ENCODE measurements around the gene TMEM147. TPM values are rescaled to one million over a fixed set of nuclear protein-coding genes. Genes with fewer than 3 reads are reported as not detected.

Gene TMEM147
- polyA plus RNA-seq, 3 donors: 86.7 to 140 (median 107) TPM

DNA sequence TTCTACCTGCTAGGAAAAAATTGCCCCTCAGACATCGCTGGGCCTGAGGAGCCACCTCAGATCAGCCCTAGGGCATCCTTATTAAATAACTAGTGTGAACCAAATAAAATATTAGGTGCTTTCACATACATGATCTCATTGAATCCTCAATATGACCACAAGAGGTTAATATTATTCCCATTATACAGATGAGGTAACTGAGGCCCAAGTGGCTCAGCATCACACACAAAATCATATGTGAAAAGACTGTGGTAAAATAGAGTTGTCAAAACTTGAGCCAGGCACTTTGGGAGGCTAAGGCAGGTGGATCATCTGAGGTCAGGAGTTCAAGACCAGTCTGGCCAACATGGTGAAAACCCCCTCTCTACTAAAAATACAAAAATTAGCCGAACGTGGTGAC is 29.1 kb upstream of the TMEM147 start:
- no peak overlapping the region for H3K27ac ChIP-seq (ENCODE audit: low read depth, low read length)
- WGBS, 3 donors: 85 to 98% (median 87%) methylated on average over 3 of the region's 3 CpGs

DNA sequence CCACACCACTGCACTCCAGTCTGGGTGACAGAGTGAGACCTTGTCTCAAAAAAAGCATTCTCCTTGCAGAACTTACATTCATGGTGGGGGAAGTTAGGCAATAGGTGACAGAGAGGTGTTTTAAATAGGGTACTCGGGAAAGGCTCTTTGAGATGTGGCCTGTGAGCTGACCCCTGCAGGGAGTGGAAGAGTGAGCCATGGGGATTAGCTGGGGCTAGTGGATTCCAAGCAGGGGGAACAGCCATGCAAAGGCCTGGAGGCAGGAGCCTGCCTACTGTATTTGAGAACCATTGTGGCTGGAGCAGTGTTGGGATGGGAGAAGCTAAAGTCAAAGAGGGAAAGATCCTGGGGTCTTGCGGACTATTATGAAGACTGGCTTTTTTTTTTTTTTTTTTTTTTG is 28.1 kb upstream of the TMEM147 start:
- WGBS, 3 donors: 77 to 96% (median 78%) methylated on average over 2 of the region's 2 CpGs

GRCh38 chr19:35518313-35518712 is 27.1 kb upstream of the TMEM147 start:
- 57 to 73% (median 63%) methylated on average over 6 of the region's 6 CpGs for WGBS, 3 donors
- H3K27ac ChIP-seq (ENCODE audit: low read depth, low read length): no peak overlapping the region

More for the DNA sequence above, 28.1 kb upstream of the TMEM147 start:
- H3K27ac ChIP-seq (ENCODE audit: low read depth, low read length): no peak overlapping the region

DNA sequence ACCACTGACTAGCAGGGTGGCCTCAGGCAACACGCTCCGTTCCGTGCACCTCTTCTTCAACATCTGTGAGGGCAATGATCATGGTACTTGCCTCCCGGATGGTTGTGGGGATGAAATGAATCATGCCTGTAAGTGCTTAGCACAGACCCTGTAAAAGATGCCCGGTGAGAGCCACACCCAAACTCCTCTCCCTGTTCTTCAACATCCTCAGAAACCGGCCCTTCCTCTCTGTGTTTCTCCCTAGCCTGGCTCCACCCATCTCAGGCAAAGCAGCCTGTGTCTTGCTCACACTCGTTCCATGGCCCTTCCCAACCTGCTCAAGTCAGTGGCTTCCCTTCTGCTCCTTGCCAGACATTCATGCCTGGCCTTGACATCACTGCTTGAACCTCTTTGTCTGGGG is 26.1 kb upstream of the TMEM147 start:
- WGBS, 3 donors: 53 to 62% (median 60%) methylated on average over 7 of the region's 7 CpGs
- no peak overlapping the region for H3K27ac ChIP-seq (ENCODE audit: low read depth, low read length)

DNA sequence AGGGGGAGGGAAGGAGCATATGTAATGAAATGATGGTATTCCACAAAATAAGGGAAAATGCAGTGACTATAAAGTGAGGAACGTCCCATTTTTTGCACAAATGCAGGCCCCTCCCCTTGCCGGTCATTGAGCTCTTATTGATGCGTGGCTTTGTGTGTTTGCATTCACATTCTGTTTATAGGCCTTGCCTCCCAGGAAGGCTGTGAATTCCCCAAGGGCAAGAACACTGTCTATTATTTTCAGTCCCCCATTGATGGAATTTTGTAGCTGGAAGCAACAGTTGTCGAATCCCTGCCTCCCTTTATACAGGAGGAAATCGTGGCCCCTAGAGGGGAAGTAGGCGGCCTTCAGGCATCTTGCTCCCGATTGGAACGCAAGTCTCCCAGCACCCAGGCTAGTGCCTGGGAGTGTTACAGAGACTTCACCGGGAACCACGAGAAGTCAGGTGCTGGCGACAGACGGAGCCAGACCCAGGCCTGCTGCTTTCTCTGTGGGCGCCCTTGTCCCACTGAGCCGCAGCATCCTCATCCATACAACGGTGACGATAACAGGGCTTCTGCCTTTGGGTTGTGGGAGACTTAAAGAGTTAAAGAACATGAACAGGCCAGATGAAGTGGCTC is 24.2 kb upstream of the TMEM147 start:
- WGBS, 3 donors: 69 to 71% (median 71%) methylated on average over 16 of the region's 16 CpGs
- H3K27ac ChIP-seq (ENCODE audit: low read depth, low read length): no peak overlapping the region

GRCh38 chr19:35522745-35523327 is 22.6 kb upstream of the TMEM147 start:
- WGBS, 3 donors: 79 to 86% (median 83%) methylated on average over 12 of the region's 12 CpGs
- H3K27ac ChIP-seq (ENCODE audit: low read depth, low read length): no peak overlapping the region

GRCh38 chr19:35524181-35524837 is 21.1 kb upstream of the TMEM147 start:
- 28 to 44% (median 41%) methylated on average over 11 of the region's 11 CpGs for WGBS, 3 donors
- no peak overlapping the region for H3K27ac ChIP-seq (ENCODE audit: low read depth, low read length)

- no peak overlapping the region for H3K27ac ChIP-seq (ENCODE audit: low read depth, low read length)
- WGBS, 3 donors: 77 to 80% (median 79%) methylated on average over 4 of the region's 4 CpGs
Observed at GRCh38 chr19:35525873-35526272, 19.6 kb upstream of the TMEM147 start.

- H3K27ac ChIP-seq (ENCODE audit: low read depth, low read length): no peak within 1 kb of the TSS
- 75 to 81% (median 79%) methylated on average over 11 of the region's 11 CpGs for WGBS, 3 donors
Observed at GRCh38 chr19:35528218-35529038, 17.0 kb upstream of the TMEM147 start, which contains the start of gene SBSN. TSS of gene SBSN (minus strand) at chr19:35528311. CDS start at chr19:35528281, 30 bp downstream.

DNA sequence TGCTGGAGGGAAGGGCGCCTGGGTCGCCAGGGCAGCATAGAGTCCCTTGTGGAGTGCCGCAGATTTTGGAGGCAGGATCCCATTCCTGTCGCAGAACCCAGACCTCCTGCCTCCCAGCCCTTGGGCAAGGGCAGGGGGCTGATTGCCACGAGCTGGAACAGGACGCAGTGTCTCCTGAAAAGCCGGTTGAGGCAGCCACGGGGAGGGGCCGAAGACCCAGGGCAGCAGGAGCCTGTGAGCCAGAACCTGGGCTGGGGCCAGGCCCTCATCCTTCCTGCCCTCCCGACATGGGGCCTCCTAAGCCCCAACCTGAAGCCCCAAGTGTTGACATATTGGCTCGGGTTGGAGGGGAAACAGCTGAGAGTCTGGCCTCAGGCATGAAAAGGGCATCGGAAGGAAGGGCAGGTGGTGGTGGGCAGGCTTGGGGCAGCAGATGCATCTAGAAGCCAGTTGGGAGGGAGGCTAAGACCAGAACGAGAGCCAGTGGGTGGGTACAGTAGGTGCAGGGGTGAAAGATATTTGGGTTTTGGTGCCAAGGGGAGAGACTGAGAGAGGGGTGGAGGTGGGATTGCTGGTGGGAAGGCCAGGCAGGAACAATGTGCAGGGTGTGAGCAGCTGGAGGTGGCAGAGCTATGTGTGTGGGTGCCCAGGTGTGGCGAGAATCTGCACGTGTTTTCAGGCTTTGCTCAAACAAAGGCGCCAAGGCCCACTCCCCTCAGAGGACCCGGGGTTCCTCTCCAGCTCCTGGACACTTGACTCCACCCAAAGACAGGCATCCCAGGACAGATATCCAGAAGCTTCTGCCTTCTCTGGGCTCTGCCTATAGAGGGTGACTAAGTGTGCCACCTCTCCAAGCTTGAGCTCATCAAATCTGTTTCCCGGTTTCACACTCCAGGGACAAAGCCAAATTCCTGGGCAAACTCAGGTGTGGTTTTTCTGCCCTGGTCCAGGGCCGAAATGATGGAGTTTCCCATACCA is 15.9 kb upstream of the TMEM147 start:
- WGBS, 3 donors: 47 to 52% (median 50%) methylated on average over 19 of the region's 19 CpGs
- no peak overlapping the region for H3K27ac ChIP-seq (ENCODE audit: low read depth, low read length)

- 42 to 63% (median 61%) methylated on average over 6 of the region's 6 CpGs for WGBS, 3 donors
- H3K27ac ChIP-seq (ENCODE audit: low read depth, low read length): no peak overlapping the region
Observed at GRCh38 chr19:35531291-35531690, 14.1 kb upstream of the TMEM147 start.

DNA sequence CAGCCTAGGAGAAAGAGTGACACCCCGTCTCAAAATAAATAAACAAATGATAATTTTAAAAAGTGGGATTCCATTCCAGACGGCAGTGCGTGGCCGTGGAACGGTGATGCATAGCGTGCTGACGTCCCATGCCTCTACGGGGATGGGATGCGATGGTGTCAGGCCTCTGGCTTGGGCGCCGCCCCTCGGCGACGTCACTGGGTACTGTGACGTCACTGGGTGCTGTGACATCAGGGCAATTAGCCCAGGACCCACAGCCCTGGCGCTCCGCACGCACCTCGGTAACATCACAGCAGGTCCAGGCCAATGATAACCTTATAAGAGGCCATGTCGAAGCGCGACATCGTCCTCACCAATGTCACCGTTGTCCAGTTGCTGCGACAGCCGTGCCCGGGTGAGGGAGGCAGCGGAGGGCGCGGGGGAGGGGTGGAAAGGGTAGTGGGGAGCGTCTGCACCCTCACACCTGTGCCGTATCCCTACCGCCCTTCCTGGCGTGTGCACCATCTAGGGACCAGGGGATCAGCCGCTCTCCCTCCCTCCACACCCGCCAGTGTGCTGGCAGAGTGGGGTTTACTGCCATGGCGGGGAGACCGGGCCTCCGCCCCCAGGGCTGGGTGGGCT is 12.1 kb upstream of the TMEM147 start, which contains the start of gene GAPDHS:
TSS of gene GAPDHS (plus strand) at position 256 of the 621 bp plus-strand sequence. CDS start at position 328, 72 bp downstream.
- 34 to 40% (median 38%) methylated on average over 34 to 39 of the region's 39 CpGs for WGBS, 3 donors
- no peak within 1 kb of the TSS for H3K27ac ChIP-seq (ENCODE audit: low read depth, low read length)

DNA sequence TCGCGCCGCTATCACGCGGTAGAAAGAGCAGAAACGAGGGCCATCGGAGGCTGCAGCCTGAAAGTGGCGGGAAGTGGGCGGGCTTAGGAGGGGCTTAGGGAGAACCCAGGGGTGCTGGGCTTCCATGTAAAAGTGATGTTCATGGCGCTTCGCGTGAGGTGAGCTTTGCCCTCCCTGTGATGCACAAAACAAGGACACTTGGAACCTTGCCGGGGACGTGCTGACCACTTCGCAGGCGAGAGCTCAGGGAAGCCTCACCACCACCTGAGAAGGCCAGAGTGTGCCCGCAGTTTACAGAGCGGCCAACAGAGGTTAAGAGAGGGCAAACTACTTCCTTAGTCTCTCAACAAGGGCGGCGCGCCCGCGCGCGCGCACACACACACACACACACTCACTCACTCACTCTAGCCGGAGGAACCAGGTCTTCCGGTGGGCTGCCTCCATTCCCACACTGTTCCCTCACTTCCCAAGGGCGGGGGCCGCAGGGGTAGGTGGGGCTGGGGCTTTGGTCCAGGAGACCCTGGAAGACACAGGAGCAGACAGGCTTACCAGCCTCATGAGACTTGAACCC is 11.5 kb upstream of the TMEM147 start:
- 2 to 3% (median 2%) methylated on average over 28 to 30 of the region's 30 CpGs for WGBS, 3 donors

DNA sequence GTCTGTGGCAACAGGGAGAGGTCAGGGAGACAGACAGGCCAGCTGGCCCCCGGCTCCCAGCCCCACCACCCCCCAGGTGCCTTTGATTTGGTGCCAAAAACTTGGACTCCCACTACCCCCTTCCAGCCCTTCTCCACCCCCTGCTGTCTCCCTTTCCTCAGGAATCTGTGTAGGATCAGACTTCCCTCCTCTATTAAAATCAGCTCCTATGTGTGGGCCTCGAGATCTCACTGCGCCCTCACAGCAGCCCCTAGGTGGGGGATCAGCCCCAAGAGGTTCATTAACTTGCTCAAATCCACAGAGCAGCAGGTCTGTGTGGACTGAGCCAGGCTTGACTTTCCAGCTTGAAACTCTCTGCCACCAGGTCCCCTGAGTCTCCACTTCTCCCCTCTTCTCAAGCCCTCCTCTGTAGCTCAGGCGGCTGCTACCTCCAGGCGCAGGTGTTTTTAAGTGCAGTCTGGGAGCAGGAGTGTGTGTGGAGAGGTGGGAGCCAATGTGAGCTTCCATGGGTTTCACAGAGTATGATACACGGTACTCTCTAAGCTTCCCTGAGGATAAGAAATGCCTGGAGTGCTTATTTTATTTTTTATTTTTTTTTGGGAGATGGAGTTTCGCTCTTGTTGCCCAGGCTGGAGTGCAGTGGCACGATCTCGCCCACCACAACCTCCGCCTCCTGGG is 10.5 kb upstream of the TMEM147 start:
- 68 to 78% (median 70%) methylated on average over 10 of the region's 10 CpGs for WGBS, 3 donors

More for the DNA sequence above, 11.5 kb upstream of the TMEM147 start:
- no peak overlapping the region for H3K27ac ChIP-seq (ENCODE audit: low read depth, low read length)

GRCh38 chr19:35539314-35539713 is 6.1 kb upstream of the TMEM147 start:
- WGBS, 3 donors: 75 to 87% (median 77%) methylated on average over 6 of the region's 6 CpGs
- no peak overlapping the region for H3K27ac ChIP-seq (ENCODE audit: low read depth, low read length)

More for the DNA sequence above, 10.5 kb upstream of the TMEM147 start:
- H3K27ac ChIP-seq (ENCODE audit: low read depth, low read length): no peak overlapping the region

DNA sequence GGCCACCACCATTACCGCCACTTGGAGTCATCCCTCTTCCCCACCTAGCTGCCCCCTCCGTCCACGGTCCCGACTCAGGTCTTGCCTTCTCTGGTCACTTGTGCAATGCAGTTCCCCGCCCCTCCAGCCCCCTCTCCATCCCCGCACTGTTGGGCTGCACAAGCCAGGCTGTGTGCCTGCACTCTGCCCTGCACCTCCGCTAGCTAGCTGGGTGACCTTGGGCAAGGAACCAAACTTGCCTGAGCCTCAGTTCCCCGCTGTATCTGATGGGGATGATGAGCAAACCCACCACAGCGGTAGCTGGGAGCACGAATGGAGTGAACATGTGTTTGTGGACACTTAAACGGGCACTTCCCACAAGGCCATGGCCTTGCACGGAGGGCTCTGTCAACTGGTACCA is 5.6 kb upstream of the TMEM147 start:
- no peak overlapping the region for H3K27ac ChIP-seq (ENCODE audit: low read depth, low read length)
- 82 to 93% (median 91%) methylated on average over 12 of the region's 12 CpGs for WGBS, 3 donors

Measured in adipose tissue (tissue), 3 donors.